Measurements from ENCODE around the gene ZNF718. TPM values are rescaled to one million over a fixed set of nuclear protein-coding genes. Genes with fewer than 3 reads are reported as not detected.
A peak's percentile ranks its signal among the peaks of the same experiment; 100 is the strongest.
"Not testable (repeated sequence)": the region's sequence is repeated elsewhere in the genome, so short reads cannot be mapped to it uniquely, and the experiment has no call there.

Gene ZNF718
- total RNA-seq, 1 donor from 2014 or later: 10.5 TPM

DNA sequence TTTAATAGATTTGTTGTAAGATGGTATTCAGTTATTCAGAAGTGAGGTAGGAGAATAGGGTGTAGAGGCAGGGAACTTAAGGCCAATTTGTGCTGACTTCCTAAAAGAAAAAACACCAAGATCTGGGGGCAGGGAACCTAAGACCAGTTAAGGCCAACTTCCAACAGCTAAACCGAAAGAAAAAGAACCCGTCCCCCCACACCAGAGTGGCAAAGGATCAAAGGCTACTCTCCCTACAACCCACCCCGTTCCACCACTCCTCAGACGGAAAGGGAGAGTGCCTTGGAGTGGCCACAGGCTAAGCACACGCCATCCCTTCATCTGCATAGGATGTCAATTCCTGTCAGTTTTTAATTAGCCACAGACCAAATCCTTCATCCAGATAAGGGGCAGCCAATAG lies 3.7 kb upstream of the ZNF718 start:
- H3K9me3 Mint-ChIP-seq: peaks cover 11% of the 10 kb centered on the region
- peaks cover 10% of the 10 kb centered on the region for H3K36me3 Mint-ChIP-seq
- H3K4me3 Mint-ChIP-seq: no peak overlapping the region
- no peak for DNase-seq (ENCODE audit: extremely low spot score, unreplicated experiment)
- H3K4me1 Mint-ChIP-seq (ENCODE audit: unreplicated experiment): peaks cover 3% of the 10 kb centered on the region
- H3K27ac Mint-ChIP-seq: no peak overlapping the region
- TF ChIP-seq, protein P1, sequence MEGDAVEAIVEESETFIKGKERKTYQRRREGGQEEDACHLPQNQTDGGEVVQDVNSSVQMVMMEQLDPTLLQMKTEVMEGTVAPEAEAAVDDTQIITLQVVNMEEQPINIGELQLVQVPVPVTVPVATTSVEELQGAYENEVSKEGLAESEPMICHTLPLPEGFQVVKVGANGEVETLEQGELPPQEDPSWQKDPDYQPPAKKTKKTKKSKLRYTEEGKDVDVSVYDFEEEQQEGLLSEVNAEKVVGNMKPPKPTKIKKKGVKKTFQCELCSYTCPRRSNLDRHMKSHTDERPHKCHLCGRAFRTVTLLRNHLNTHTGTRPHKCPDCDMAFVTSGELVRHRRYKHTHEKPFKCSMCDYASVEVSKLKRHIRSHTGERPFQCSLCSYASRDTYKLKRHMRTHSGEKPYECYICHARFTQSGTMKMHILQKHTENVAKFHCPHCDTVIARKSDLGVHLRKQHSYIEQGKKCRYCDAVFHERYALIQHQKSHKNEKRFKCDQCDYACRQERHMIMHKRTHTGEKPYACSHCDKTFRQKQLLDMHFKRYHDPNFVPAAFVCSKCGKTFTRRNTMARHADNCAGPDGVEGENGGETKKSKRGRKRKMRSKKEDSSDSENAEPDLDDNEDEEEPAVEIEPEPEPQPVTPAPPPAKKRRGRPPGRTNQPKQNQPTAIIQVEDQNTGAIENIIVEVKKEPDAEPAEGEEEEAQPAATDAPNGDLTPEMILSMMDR (conservative IDR thresholded peaks at IDR 0.05): no peak
- peaks cover 4% of the 10 kb centered on the region for H3K27me3 Mint-ChIP-seq

DNA sequence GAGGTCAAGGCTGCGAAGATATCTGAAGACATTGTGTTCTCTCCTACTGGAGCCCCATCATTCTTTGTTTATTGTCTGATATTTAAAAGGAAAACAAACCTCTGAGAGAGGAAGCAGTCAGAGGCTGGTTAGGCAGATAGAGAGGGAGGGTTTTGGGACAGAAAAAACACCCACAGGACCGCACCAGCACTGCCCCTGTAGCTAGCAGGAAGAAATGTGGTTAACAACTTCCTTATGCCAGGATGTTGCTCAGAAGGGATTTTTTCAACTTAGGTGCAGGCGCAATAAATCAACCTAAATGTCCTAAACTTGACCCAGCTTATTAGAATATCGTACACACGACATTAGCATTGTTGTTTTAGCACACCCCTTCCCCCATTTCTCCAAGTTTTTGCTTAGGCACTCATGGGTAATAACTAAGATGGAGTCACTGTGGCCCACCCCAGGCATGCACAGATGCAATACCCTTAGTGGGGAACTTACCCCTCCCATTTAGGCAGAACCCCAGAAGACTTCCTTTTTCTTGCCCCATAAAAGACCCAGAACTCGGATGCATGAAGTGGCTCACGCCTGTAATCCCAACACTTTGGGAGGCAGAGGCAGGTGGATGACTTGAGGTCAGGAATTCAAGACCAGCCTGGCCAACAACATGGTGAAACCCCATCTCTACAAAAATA lies 2.8 kb upstream of the ZNF718 start:
- H3K4me1 Mint-ChIP-seq (ENCODE audit: unreplicated experiment): peaks cover 7% of the 10 kb centered on the region
- peaks cover 15% of the 10 kb centered on the region for H3K9me3 Mint-ChIP-seq
- H3K4me3 Mint-ChIP-seq: no peak overlapping the region
- H3K27me3 Mint-ChIP-seq: peaks cover 4% of the 10 kb centered on the region
- peaks cover 16% of the 10 kb centered on the region for H3K36me3 Mint-ChIP-seq
- TF ChIP-seq, protein P1 (conservative IDR thresholded peaks at IDR 0.05): no peak
- DNase-seq (ENCODE audit: extremely low spot score, unreplicated experiment): no peak
- H3K27ac Mint-ChIP-seq: no peak overlapping the region

DNA sequence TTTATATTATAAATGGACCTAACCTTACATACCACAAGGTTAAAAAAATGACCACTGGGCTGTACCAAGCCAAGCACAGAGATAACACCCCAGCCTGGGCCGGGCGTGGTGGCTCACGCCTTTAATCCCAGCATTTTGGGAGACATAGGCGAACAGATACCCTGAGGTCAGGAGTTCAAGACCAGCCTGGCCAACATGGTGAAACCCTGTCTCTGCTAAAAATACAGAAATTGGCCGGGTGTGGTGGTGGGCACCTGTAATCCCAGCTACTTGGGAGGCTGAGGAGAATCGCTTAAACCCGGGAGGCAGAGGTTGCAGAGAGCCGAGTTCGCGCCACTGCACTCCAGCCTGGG lies 403 bp upstream of the ZNF718 start:
- not testable (repeated sequence) for H3K9me3 Mint-ChIP-seq; H3K4me1 Mint-ChIP-seq (ENCODE audit: unreplicated experiment); DNase-seq (ENCODE audit: extremely low spot score, unreplicated experiment); H3K27me3 Mint-ChIP-seq
- H3K27ac Mint-ChIP-seq: peak overlapping the region; percentile 100
- peak overlapping the region; percentile 100 for H3K4me3 Mint-ChIP-seq
- peaks cover 16% of the 10 kb centered on the region for H3K36me3 Mint-ChIP-seq

DNA sequence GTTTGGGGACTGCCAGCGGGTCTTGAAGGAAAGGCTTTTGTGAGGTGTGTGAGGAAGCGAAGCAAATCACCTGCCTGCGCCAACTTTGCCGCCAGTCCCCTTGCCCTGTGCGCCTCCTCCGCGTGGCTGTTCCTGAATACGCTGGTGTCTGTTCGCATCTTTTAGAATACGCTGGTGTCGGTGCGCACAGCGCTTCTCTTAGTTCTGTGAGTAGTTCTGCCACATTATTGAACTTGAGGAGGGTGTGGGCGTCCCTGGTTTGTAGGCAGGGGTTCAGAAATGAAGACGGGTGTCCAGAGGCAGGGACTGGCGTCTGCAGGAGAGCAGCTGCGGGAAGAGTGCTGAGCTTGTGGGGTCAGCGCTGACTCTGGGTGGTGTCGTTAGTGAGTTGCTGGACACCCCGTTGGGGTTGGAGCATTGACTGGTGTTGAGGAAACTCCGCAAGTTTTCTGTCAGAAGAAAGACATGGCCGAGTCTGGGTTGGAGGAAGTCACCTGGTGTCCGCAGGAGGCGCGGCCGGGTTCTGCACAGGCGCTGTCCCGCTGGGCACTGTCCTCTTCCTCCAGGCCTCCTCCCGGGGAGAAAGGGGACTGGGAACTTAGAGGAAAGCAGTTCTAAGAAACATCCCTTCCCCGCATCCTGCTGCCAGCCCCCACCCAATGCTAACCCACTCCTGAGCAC lies 930 bp downstream of the ZNF718 start:
- DNase-seq (ENCODE audit: extremely low spot score, unreplicated experiment): no peak
- TF ChIP-seq, protein P1 (conservative IDR thresholded peaks at IDR 0.05): peak; percentile 12
- peak overlapping the region; percentile 100 for H3K4me3 Mint-ChIP-seq
- H3K9me3 Mint-ChIP-seq: peaks cover 9% of the 10 kb centered on the region
- peaks cover 7% of the 10 kb centered on the region for H3K4me1 Mint-ChIP-seq (ENCODE audit: unreplicated experiment)
- H3K27me3 Mint-ChIP-seq: peaks cover 2% of the 10 kb centered on the region
- H3K27ac Mint-ChIP-seq: peak overlapping the region; percentile 100
- peaks cover 16% of the 10 kb centered on the region for H3K36me3 Mint-ChIP-seq

DNA sequence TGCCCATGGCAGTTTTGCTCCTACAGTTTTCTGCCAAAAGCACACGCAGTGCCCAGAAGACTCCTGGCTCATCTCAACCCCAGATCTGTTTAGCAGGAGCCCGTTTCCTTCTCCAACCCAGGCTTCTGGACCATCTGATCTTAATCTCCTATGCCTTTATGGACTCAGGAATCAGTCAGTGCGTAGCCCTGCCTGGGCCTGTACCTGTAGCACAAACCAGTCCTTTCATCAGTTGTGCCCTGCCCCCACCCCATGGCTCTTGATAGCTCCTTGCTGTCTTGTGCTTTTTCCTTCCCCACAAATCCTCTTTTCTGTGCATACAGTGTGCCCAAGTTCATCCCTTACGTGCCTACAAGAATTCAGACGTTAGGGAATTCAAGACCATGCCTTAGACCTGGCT lies 1.5 kb downstream of the ZNF718 start:
- Mint-ChIP-seq H3K9me3 (peaks cover 9% of the 10 kb centered on the region), H3K36me3 (peaks cover 16% of the 10 kb centered on the region), H3K27me3 (no peaks in the 10 kb centered on the region), H3K27ac (peak overlapping the region; percentile 100), H3K4me3 (peak overlapping the region; percentile 100), H3K4me1 (ENCODE audit: unreplicated experiment) (peaks cover 7% of the 10 kb centered on the region)
- no peak for DNase-seq (ENCODE audit: extremely low spot score, unreplicated experiment)
- TF ChIP-seq, protein P1 (conservative IDR thresholded peaks at IDR 0.05): no peak

DNA sequence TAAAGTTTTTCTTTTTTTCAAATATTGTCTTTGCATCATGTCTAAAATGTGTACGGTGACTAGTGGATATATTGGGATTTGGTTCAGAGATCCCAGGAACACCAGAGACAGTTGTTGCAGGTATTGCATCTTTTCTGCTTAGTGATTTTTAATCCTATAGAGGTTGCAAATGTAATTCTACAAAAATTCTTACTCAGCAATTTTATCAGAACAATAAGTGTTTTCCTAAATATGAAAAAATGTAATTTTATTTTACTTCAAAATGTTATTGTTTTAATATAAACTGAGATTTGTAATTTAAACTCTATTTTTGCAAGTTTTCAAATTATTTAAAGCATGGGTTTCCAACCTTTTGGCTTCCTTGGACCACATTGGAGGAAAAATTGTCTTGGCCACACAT lies 8.2 kb downstream of the ZNF718 start:
- Mint-ChIP-seq H3K27me3 (no peaks in the 10 kb centered on the region), H3K27ac (no peak overlapping the region), H3K9me3 (peaks cover 13% of the 10 kb centered on the region), H3K4me3 (no peak overlapping the region), H3K4me1 (ENCODE audit: unreplicated experiment) (no peaks in the 10 kb centered on the region), H3K36me3 (peaks cover 37% of the 10 kb centered on the region)
- TF ChIP-seq, protein P1 (conservative IDR thresholded peaks at IDR 0.05): no peak
- no peak for DNase-seq (ENCODE audit: extremely low spot score, unreplicated experiment)

Measured in type B pancreatic cell (in vitro differentiated cells).